Measurements from ENCODE around the gene DCANP1. TPM values are rescaled to one million over a fixed set of nuclear protein-coding genes. Genes with fewer than 3 reads are reported as not detected.

Gene DCANP1
- total RNA-seq, 3 donors from 2014 or later, result not detected

DNA sequence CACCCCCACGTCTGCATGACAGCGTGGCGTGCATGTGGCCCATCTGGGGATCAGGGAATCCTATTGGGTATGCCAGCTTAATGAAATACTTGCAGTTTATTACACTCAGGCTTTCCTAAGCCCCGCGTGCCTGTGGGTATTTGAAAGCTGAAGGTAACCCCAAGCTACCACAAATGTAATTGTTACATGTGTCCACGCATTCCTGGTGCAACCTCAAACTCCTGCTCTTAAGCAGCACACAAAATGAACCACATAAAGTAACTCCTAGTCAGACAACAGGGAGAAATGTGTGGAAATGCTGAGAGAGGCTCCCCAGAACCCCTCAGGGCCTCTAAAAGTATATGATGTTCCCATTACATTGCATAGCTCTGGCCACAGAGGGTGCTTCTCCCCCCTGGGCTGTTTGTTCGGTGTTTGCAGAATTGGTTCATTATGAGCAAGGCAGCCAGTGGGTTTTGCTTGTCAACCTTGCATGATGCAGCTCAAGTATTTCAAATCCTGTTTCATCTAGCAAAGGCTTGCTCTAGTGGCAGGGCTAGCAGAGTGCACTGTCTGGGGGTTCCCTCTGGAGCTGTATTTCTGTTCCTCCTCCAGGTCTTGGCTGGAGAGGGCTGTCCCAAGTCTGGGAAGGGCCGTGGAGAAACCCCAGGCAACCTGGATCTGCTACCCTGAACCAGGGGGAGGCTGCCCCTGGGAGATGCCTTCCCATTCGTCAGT is 1.8 kb upstream of the DCANP1 start:
- DNase-seq (no peak), ATAC-seq (no peak)
- H3K9me3 ChIP-seq, result no peaks in the 10 kb centered on the region
- no peaks in the 10 kb centered on the region for H3K36me3 ChIP-seq (ENCODE audit: low read depth)
- TF ChIP-seq, protein P1, sequence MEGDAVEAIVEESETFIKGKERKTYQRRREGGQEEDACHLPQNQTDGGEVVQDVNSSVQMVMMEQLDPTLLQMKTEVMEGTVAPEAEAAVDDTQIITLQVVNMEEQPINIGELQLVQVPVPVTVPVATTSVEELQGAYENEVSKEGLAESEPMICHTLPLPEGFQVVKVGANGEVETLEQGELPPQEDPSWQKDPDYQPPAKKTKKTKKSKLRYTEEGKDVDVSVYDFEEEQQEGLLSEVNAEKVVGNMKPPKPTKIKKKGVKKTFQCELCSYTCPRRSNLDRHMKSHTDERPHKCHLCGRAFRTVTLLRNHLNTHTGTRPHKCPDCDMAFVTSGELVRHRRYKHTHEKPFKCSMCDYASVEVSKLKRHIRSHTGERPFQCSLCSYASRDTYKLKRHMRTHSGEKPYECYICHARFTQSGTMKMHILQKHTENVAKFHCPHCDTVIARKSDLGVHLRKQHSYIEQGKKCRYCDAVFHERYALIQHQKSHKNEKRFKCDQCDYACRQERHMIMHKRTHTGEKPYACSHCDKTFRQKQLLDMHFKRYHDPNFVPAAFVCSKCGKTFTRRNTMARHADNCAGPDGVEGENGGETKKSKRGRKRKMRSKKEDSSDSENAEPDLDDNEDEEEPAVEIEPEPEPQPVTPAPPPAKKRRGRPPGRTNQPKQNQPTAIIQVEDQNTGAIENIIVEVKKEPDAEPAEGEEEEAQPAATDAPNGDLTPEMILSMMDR (IDR thresholded peaks at IDR 0.05), result no peak
- intact Hi-C loops (cut with DNase I, micrococcal nuclease), result no loop called here
- H3K4me3 ChIP-seq, result no peak overlapping the region
- H3K4me1 ChIP-seq (ENCODE audit: low read depth), result no peaks in the 10 kb centered on the region

DNA sequence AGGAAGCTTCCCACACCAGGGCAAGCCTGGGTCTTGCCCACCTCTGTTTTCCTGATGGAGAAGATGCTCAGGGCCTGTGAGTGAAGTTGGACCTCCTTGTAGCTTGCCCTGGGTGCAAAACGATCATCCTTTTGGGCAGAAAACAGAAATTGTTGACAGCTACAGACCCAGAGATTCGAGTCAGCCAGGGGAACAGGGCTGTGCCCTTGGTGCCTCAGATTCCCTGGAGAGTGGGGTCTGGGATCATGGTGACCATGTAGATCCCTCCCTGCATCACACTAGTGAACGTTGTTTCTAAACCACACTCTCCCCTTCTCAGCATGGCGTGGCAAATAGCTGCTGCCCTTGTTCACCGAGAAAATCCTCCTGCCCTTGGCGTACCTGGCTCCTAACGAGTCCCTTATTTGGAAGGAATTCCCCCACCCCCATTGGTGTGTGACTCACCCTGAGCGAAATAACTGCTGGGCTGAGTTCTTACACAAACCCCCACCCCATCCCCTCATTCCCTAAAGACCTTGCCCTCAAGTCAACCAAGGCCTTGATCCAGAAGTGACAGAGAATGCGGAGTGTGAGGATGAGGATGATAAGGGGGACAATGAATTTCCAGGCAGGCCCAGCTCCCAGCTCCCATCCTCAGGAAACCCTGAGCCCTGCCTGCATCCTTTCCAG is 1.1 kb upstream of the DCANP1 start:
- no peak for ATAC-seq
- TF ChIP-seq, protein P1 (IDR thresholded peaks at IDR 0.05), result no peak
- intact Hi-C loops (cut with DNase I, micrococcal nuclease), result no loop called here
- H3K4me1 ChIP-seq (ENCODE audit: low read depth), result no peaks in the 10 kb centered on the region
- no peaks in the 10 kb centered on the region for H3K9me3 ChIP-seq
- no peaks in the 10 kb centered on the region for H3K36me3 ChIP-seq (ENCODE audit: low read depth)
- DNase-seq, result no peak
- H3K4me3 ChIP-seq, result no peak overlapping the region

DNA sequence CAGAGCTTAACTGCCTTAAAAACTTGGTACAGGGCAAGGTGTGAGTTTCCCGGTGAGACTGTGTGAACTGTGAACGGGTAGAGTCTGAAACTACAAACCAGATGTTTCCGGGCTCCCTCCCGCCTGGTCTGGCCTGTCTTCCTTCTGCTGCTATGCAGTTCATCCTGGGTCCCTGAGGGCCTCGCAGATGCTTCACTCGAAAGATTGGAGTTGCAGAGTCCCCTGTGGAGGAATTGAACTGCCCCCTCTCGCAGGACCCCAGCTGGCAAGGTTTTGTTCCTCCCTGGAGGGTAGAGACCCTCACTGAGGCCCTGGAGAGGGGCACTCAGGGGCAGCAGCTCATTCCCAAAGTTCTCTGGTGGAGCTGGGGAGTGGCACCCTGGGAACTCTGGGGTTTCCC is 533 bp downstream of the DCANP1 start:
- Histone ChIP-seq H3K9me3 (no peaks in the 10 kb centered on the region), H3K4me3 (no peak overlapping the region), H3K36me3 (ENCODE audit: low read depth) (no peaks in the 10 kb centered on the region), H3K4me1 (ENCODE audit: low read depth) (no peaks in the 10 kb centered on the region)
- TF ChIP-seq, protein P1 (IDR thresholded peaks at IDR 0.05), result no peak
- DNase-seq (no peak), ATAC-seq (no peak)
- intact Hi-C loops (cut with DNase I, micrococcal nuclease), result no loop called here

DNA sequence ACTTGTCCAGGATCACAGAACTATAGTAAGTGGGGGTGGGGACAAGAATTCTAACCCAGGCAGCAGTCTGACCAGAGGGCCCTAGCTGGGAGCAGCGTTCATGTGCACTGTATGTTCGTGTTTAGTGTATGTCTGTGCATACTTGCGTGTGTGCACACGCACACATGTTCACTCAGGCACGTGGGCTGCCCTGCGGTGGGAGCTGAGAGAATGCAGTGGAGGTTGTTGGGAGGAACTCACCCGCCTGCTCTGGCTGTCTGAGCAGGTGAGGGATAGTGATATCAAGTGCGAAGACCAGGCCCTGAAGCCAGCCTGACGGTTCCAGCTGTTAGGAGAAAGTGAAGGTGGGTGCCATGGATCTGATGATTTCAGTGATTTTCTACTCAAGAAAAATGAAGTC is 942 bp downstream of the DCANP1 start:
- no peak for DNase-seq
- Histone ChIP-seq H3K9me3 (no peaks in the 10 kb centered on the region), H3K36me3 (ENCODE audit: low read depth) (no peaks in the 10 kb centered on the region), H3K4me1 (ENCODE audit: low read depth) (no peaks in the 10 kb centered on the region), H3K4me3 (no peak overlapping the region)
- intact Hi-C loops (cut with DNase I, micrococcal nuclease), result no loop called here
- TF ChIP-seq, protein P1 (IDR thresholded peaks at IDR 0.05), result no peak
- ATAC-seq, result no peak

DNA sequence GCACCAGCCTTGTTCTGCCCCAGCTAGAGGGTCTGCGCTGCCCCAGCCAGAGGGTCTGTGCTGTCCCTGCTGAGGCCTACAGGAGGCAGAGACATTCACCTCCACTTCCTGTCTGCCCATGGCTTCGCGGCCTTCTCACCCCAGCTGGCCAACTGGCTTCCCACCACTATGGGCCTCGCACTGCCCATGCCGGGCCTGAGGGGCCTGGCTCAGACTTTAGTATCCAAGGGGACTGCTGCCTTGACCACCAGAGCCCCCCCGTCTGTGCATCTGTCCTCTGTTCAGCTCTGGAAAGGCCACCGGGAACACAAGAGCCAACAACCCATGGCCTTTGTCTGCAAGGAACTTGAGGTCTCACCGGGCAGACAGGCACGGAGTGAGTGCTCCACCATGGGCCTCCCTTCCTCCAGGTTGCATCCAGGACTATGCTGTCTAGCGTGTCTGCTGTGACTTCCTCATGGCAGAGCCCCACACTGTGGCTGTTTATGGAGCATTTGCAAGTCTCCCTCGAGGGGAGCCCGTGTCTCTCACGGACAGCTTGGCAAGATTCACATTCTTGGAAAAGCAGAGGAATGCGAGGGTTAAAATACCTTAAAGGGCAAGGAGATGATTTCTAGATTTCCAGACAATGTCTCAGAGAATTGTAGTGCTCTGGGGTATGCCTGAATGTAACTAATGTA is 1.7 kb downstream of the DCANP1 start:
- ATAC-seq (no peak), DNase-seq (no peak)
- H3K4me3 ChIP-seq, result no peak overlapping the region
- intact Hi-C loops (cut with DNase I, micrococcal nuclease), result no loop called here
- H3K9me3 ChIP-seq, result no peaks in the 10 kb centered on the region
- TF ChIP-seq, protein P1 (IDR thresholded peaks at IDR 0.05), result no peak
- H3K36me3 ChIP-seq (ENCODE audit: low read depth), result no peaks in the 10 kb centered on the region
- no peaks in the 10 kb centered on the region for H3K4me1 ChIP-seq (ENCODE audit: low read depth)
